Activated CD4-positive, alpha-beta T cell treated with anti-CD3 and anti-CD28 coated beads, Interleukin-2, amount 10 ng/mL, durations not matched to agents 7 days and 5 days (primary cell): ENCODE measurements around the gene NDUFB7. TPM values are rescaled to one million over a fixed set of nuclear protein-coding genes. Genes with fewer than 3 reads are reported as not detected.
"Not testable (repeated sequence)": the region's sequence is repeated elsewhere in the genome, so short reads cannot be mapped to it uniquely, and the experiment has no call there.

ENCODE experiments used
- CTCF ChIA-PET: fragments of 350-600 bp; sonication (Branson Sonifier 250); formaldehyde crosslinking; loops from one replicate; lab custom pipeline; 2021; ENCODE audit warnings: antibody characterized with exemption; lab: Charles Lee
- POLR2A ChIA-PET: fragments of 350-600 bp; sonication (Branson Sonifier 250); formaldehyde crosslinking; loops from one replicate; lab custom pipeline; 2021; ENCODE audit warnings: antibody characterized with exemption; lab: Charles Lee
- DNase-seq: peaks from one replicate; pipeline ENCODE4 v3.0.0-alpha.2; 2020
- H3K27ac Mint-ChIP-seq: one replicate; pipeline ENCODE4 v1.8.0; 2021; ENCODE audit warnings: mild to moderate bottlenecking, moderate library complexity, mixed read lengths
- H3K27me3 Mint-ChIP-seq: one replicate; pipeline ENCODE4 v1.8.0; 2021; ENCODE audit warnings: mixed read lengths
- H3K36me3 Mint-ChIP-seq: one replicate; pipeline ENCODE4 v1.8.0; 2021; ENCODE audit warnings: low read depth, mixed read lengths
- H3K4me1 Mint-ChIP-seq: one replicate; pipeline ENCODE4 v1.8.0; 2021; ENCODE audit warnings: mixed read lengths
- H3K4me3 Mint-ChIP-seq: one replicate; pipeline ENCODE4 v1.8.0; 2021; ENCODE audit warnings: mild to moderate bottlenecking, moderate library complexity, mixed read lengths
- H3K9me3 Mint-ChIP-seq: one replicate; pipeline ENCODE4 v1.8.0; 2021; ENCODE audit warnings: mixed read lengths
- total RNA-seq, 2 experiments: library from RNA; stranded (reverse); gene quantifications; one replicate each; pipeline ENCODE4 v1.2.3, GENCODE V29; 2021

Gene NDUFB7
- total RNA-seq, 2 experiments from 2014 or later, result 121 to 123 TPM

DNA sequence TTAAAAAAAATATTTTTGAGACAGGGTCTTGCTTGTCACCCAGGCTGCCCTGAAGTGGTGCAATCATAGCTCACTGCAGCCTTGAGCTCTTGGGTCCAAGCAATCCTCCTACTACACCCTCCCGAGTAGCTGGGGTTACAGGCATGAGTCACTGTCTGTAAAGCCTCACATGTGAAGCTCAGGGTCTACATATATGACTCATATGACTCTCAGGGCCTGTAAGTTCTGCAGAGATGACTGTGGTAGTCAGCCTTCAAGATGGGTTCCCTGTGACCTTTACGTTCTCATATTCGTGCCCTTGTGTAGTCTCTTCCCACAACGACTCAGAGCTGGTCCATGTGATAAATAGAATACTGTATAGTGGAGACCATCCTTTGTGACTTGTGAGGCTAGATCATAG, 17.6 kb upstream of the NDUFB7 start:
- DNase-seq, H3K4me3 Mint-ChIP-seq, H3K27ac Mint-ChIP-seq, H3K9me3 Mint-ChIP-seq, CTCF ChIA-PET, H3K36me3 Mint-ChIP-seq, H3K27me3 Mint-ChIP-seq, H3K4me1 Mint-ChIP-seq, POLR2A ChIA-PET: not testable (repeated sequence)

GRCh38 chr19:14585187-14585586, 13.3 kb upstream of the NDUFB7 start:
- H3K4me1 Mint-ChIP-seq, POLR2A ChIA-PET, DNase-seq, H3K36me3 Mint-ChIP-seq, H3K27ac Mint-ChIP-seq, H3K4me3 Mint-ChIP-seq, H3K9me3 Mint-ChIP-seq, H3K27me3 Mint-ChIP-seq, CTCF ChIA-PET: not testable (repeated sequence)

DNA sequence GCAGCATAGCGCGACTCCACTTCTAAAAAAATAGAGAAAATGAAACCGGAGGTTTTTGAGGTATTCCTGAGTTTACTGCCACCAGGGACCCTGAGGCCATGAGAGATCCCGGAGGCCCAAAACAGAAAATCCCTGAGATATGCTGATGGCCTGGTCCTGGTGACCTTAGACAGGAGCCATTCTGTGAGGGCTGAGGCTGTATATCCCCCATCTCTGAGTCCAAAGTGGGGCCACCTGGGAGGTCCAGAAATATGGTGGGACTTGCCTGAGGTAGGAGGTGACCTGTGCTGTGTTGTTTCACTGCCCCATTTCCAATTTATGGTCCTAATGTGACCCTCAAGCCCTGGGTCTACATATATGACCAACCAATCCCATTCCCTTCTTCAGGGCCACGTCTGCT, 12.5 kb upstream of the NDUFB7 start:
- H3K36me3 Mint-ChIP-seq, H3K27me3 Mint-ChIP-seq, DNase-seq, POLR2A ChIA-PET, CTCF ChIA-PET, H3K4me1 Mint-ChIP-seq, H3K9me3 Mint-ChIP-seq, H3K27ac Mint-ChIP-seq, H3K4me3 Mint-ChIP-seq: not testable (repeated sequence)

- Mint-ChIP-seq H3K27me3 (no peaks in the 10 kb centered on the region), H3K36me3 (no peaks in the 10 kb centered on the region), H3K27ac (no peak within 1 kb of the TSS), H3K9me3 (no peaks in the 10 kb centered on the region), H3K4me1 (peaks cover 3% of the 10 kb centered on the region), H3K4me3 (no peak within 1 kb of the TSS)
- DNase-seq, result no peak
- ChIA-PET POLR2A (no interaction called here), CTCF (no interaction called here)
These were observed 11.1 kb upstream of the NDUFB7 start, which contains the start of gene CLEC17A for GRCh38 chr19:14582894-14583340. CLEC17A (plus strand) TSS chr19:14583084; CDS start chr19:14583161, 77 bp downstream.

- Mint-ChIP-seq H3K4me1 (peaks cover 3% of the 10 kb centered on the region), H3K27ac (no peak overlapping the region), H3K4me3 (no peak overlapping the region), H3K27me3 (no peaks in the 10 kb centered on the region), H3K9me3 (no peaks in the 10 kb centered on the region), H3K36me3 (no peaks in the 10 kb centered on the region)
- no peak for DNase-seq
- ChIA-PET POLR2A (no interaction called here), CTCF (interaction anchor here (0.6 to 2.0 kb wide), 4 partner anchors 9 to 1568 kb away, joined by 3 to 9 read pairs (median 4); partner anchors contain the start of gene NDUFB7)
These were observed 8.9 kb upstream of the NDUFB7 start for GRCh38 chr19:14580623-14581237.

DNA sequence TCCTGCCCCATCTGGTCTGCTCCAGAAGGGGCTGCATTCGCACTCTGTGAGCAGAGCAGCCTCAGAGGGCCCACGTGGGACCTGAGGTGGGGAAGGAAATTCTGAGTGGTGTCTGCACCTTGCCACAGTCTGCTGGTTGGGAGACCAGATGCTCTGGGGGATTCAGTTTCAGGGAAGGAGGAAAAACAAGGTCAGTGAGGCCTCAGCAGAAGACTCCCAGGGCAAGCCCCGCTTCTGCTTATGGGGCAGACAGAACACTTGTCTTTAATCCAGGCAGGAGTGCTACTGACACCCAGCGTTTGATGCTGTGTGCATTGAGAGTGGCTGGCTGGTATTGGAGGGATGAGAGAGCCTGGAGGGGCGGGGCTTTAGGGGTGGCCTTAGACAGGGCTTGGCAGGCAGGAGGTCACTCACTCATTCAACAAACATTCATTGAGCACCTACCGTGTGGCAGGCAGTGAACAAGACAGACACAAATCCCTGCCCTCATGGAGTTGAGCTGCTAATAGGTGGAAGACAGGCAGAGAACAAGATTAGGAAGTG, 6.1 kb upstream of the NDUFB7 start:
- CTCF ChIA-PET, result interaction anchor here (1.1 kb wide), 1 partner anchor 107 kb away, joined by 3 read pairs; no protein-coding TSS in a partner anchor
- Mint-ChIP-seq H3K27ac (no peak overlapping the region), H3K9me3 (no peaks in the 10 kb centered on the region), H3K27me3 (no peaks in the 10 kb centered on the region), H3K36me3 (no peaks in the 10 kb centered on the region), H3K4me3 (no peak overlapping the region), H3K4me1 (peaks cover 6% of the 10 kb centered on the region)
- DNase-seq, result no peak
- POLR2A ChIA-PET, result no interaction called here

- H3K4me3 Mint-ChIP-seq, result no peak overlapping the region
- no peaks in the 10 kb centered on the region for H3K9me3 Mint-ChIP-seq
- H3K27ac Mint-ChIP-seq, result no peak overlapping the region
- POLR2A ChIA-PET, result no interaction called here
- H3K4me1 Mint-ChIP-seq, result peaks cover 6% of the 10 kb centered on the region
- CTCF ChIA-PET, result interaction anchor here (1.1 kb wide), 1 partner anchor 108 kb away, joined by 3 read pairs; no protein-coding TSS in a partner anchor
- H3K36me3 Mint-ChIP-seq, result no peaks in the 10 kb centered on the region
- H3K27me3 Mint-ChIP-seq, result no peaks in the 10 kb centered on the region
- no peak for DNase-seq
These were observed 5.4 kb upstream of the NDUFB7 start for GRCh38 chr19:14577264-14577663.

DNA sequence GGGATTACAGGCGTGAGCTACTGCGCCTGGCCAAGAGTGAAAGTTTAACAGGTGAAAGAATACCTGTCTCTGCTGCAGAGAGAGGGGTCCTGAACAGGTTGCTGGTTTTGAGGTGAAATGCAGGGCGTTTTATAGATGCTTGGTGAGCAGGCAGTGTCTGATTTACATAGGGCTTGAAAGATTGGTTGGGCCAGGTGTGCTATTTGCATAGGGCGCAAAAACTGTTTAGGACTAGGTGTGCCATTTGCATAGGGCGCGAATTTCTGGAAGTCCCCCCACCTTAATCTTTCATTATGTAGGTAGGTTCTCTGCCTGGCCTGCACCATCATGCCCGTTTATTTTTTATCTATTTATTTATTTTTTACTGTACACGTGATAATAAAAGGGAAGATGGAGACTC, 4.5 kb upstream of the NDUFB7 start:
- no peak overlapping the region for H3K4me3 Mint-ChIP-seq
- ChIA-PET POLR2A (no interaction called here), CTCF (no interaction called here)
- no peak overlapping the region for H3K27ac Mint-ChIP-seq
- H3K4me1 Mint-ChIP-seq, result peaks cover 10% of the 10 kb centered on the region
- DNase-seq, result no peak
- H3K9me3 Mint-ChIP-seq, result no peaks in the 10 kb centered on the region
- H3K27me3 Mint-ChIP-seq, result no peaks in the 10 kb centered on the region
- no peaks in the 10 kb centered on the region for H3K36me3 Mint-ChIP-seq

DNA sequence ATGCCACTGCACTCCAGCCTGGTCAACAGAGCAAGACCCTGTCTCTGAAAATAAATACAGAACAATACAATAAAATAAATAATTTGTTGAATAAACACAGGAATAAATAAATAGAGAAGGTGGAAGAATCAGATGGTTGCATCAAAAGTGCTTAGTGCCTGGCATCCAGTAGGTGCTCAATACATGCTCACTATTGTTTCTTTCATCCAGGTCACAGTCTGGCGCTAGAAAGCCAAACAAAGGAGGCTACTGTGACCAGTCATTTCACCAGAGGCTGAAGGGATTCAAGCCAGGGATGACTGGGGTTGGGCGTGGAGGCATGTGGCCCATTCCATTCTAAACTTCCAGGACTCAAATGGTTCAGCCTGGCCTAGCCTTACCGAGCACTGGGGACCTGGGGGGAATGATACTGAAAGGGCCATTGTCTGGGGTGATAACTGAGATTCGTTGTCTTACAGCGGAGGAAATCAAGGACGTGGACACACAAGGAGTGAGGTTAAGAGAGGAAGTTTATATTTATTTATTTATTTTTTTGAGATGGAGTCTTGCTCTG, 3.6 kb upstream of the NDUFB7 start:
- no peaks in the 10 kb centered on the region for H3K36me3 Mint-ChIP-seq
- peaks cover 19% of the 10 kb centered on the region for H3K4me1 Mint-ChIP-seq
- ChIA-PET POLR2A (no interaction called here), CTCF (interaction anchor here (0.6 to 5.1 kb wide), 3 partner anchors 19 to 687 kb away, joined by 3 to 100 read pairs (median 7); partner anchors contain the start of gene ZNF333)
- no peaks in the 10 kb centered on the region for H3K9me3 Mint-ChIP-seq
- H3K4me3 Mint-ChIP-seq, result no peak overlapping the region
- no peak for DNase-seq
- no peak overlapping the region for H3K27ac Mint-ChIP-seq
- H3K27me3 Mint-ChIP-seq, result no peaks in the 10 kb centered on the region

GRCh38 chr19:14570864-14571527, 870 bp downstream of the NDUFB7 start:
- H3K9me3 Mint-ChIP-seq, result no peaks in the 10 kb centered on the region
- H3K4me1 Mint-ChIP-seq, result peaks cover 43% of the 10 kb centered on the region
- no peak for DNase-seq
- CTCF ChIA-PET, result interaction anchor here (0.7 to 5.7 kb wide), 5 partner anchors 11 to 118 kb away, joined by 3 to 100 read pairs (median 3); partner anchors contain the start of gene ZNF333
- H3K36me3 Mint-ChIP-seq, result peaks cover 9% of the 10 kb centered on the region
- H3K4me3 Mint-ChIP-seq, result peak overlapping the region; percentile 94
- POLR2A ChIA-PET, result no interaction called here
- H3K27me3 Mint-ChIP-seq, result no peaks in the 10 kb centered on the region
- H3K27ac Mint-ChIP-seq, result peak overlapping the region; percentile 92

- Mint-ChIP-seq H3K27ac (no peak overlapping the region), H3K4me3 (no peak overlapping the region), H3K27me3 (no peaks in the 10 kb centered on the region), H3K36me3 (peaks cover 27% of the 10 kb centered on the region), H3K4me1 (peaks cover 44% of the 10 kb centered on the region), H3K9me3 (no peaks in the 10 kb centered on the region)
- ChIA-PET CTCF (interaction anchor here (1.7 to 5.7 kb wide), 2 partner anchors 10 to 17 kb away, joined by 3 to 30 read pairs; no protein-coding TSS in a partner anchor), POLR2A (no interaction called here)
- DNase-seq, result no peak
These were observed 4.8 kb downstream of the NDUFB7 start for GRCh38 chr19:14567079-14567478.

DNA sequence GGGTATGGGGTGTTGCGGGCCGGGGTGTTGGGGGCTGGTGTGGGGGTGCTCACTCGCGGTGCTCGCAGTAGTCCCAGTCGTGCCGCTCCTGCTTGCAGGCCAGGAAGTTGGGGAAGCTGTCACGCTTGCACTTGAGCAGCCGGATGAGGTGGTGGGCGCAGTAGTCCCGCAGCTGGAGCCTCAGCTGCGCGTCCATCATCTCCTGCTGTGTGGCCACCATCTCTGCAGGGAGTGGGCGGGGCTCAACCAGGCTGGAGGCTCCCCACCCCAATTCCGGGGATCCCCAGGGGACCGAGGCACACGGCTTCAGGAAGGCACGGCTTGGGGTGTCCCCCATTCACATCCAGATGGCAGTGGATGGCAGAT, 5.2 kb downstream of the NDUFB7 start:
- DNase-seq, result no peak
- POLR2A ChIA-PET, result no interaction called here
- no peak overlapping the region for H3K4me3 Mint-ChIP-seq

More for the DNA sequence above, 5.2 kb downstream of the NDUFB7 start:
- peaks cover 42% of the 10 kb centered on the region for H3K4me1 Mint-ChIP-seq
- H3K27ac Mint-ChIP-seq, result no peak overlapping the region
- no peaks in the 10 kb centered on the region for H3K9me3 Mint-ChIP-seq
- CTCF ChIA-PET, result no interaction called here
- H3K36me3 Mint-ChIP-seq, result peaks cover 27% of the 10 kb centered on the region
- H3K27me3 Mint-ChIP-seq, result no peaks in the 10 kb centered on the region
